HepG2 (cell line): Measurements from ENCODE around the gene PXDC1. TPM values are rescaled to one million over a fixed set of nuclear protein-coding genes. Genes with fewer than 3 reads are reported as not detected.

Source experiments
- ATF6 ChIP-seq: sonication (generic); formaldehyde crosslinking; conservative IDR thresholded peaks from 2 replicates; pipeline ENCODE4 v1.4.0; 2020; ENCODE audit warnings: missing genetic modification reagents
- HDAC1 ChIP-seq: sonication (generic); formaldehyde crosslinking; IDR thresholded peaks from 2 replicates; pipeline ENCODE4 v1.5.1; 2020; ENCODE audit warnings: mild to moderate bottlenecking, missing genetic modification reagents
- HOXA5 ChIP-seq: sonication (generic); formaldehyde crosslinking; IDR thresholded peaks from 2 replicates; pipeline ENCODE4 v1.4.0; 2020; ENCODE audit warnings: missing genetic modification reagents
- HOXD1 ChIP-seq: sonication (generic); formaldehyde crosslinking; IDR thresholded peaks from 2 replicates; pipeline ENCODE4 v1.5.0; 2020; ENCODE audit warnings: missing genetic modification reagents
- JARID2 ChIP-seq: sonication (generic); formaldehyde crosslinking; IDR thresholded peaks from 2 replicates; pipeline ENCODE4 v1.8.1; 2023; ENCODE audit warnings: missing genetic modification reagents, inconsistent platforms; ENCODE audit not compliant: insufficient replicate concordance
- KMT2A ChIP-seq: sonication (generic); formaldehyde crosslinking; IDR thresholded peaks from 2 replicates; pipeline ENCODE4 v1.4.0; 2020; ENCODE audit warnings: missing genetic modification reagents
- MXD4 ChIP-seq: IDR thresholded peaks from 2 replicates; pipeline ENCODE4 v1.6.1; 2016; ENCODE audit warnings: mild to moderate bottlenecking, missing biosample characterization, missing genetic modification reagents
- MYC ChIP-seq: sonication (generic); formaldehyde crosslinking; IDR thresholded peaks from 2 replicates; pipeline ENCODE4 v1.9.0; 2021; ENCODE audit warnings: missing genetic modification reagents, borderline replicate concordance
- NBN ChIP-seq: fragments of 450-650 bp; conservative IDR thresholded peaks from 2 replicates; pipeline ENCODE4 v1.6.1; 2017
- NCOA1 ChIP-seq: sonication (generic); formaldehyde crosslinking; IDR thresholded peaks from 2 replicates; pipeline ENCODE4 v1.9.0; 2021; ENCODE audit warnings: missing genetic modification reagents
- NONO ChIP-seq, 2 experiments: fragments of 450-650 bp in 1 of 2; sonication (generic) in 1 of 2; formaldehyde crosslinking in 1 of 2; IDR thresholded peaks in 1 of 2; conservative IDR thresholded peaks in 1 of 2; 2 replicates each; pipeline versions ENCODE4 v1.6.1 to v1.8.0; 2017 to 2022; ENCODE audit warnings: mild to moderate bottlenecking in 1 of 2, missing genetic modification reagents in 1 of 2, moderate library complexity in 1 of 2
- REST ChIP-seq, 2 experiments: IDR thresholded peaks; 2 replicates each; pipeline ENCODE4 v1.6.1; 2011 to 2012; ENCODE audit warnings: low read length in 2 of 2, borderline replicate concordance in 1 of 2, low read depth in 1 of 2, mild to moderate bottlenecking in 1 of 2, moderate library complexity in 1 of 2
- SAFB2 ChIP-seq: sonication (generic); formaldehyde crosslinking; IDR thresholded peaks from 2 replicates; pipeline ENCODE4 v1.5.1; 2020; ENCODE audit warnings: missing genetic modification reagents, low read depth, mild to moderate bottlenecking, borderline replicate concordance
- SMARCE1 ChIP-seq: fragments of 450-650 bp; IDR thresholded peaks from 2 replicates; pipeline ENCODE4 v1.6.1; 2017; ENCODE audit warnings: borderline replicate concordance
- SPEN ChIP-seq: sonication (generic); formaldehyde crosslinking; IDR thresholded peaks from 2 replicates; pipeline ENCODE4 v1.5.1; 2020; ENCODE audit warnings: low read depth, mild to moderate bottlenecking, missing genetic modification reagents
- ZC3H13 ChIP-seq: sonication (generic); formaldehyde crosslinking; IDR thresholded peaks from 2 replicates; pipeline ENCODE4 v1.8.1; 2023; ENCODE audit warnings: mild to moderate bottlenecking, missing genetic modification reagents, moderate library complexity
- ZKSCAN5 ChIP-seq: sonication (generic); formaldehyde crosslinking; IDR thresholded peaks from 2 replicates; pipeline ENCODE4 v1.5.1; 2020; ENCODE audit warnings: mild to moderate bottlenecking, missing genetic modification reagents
- ZNF121 ChIP-seq: sonication (generic); formaldehyde crosslinking; IDR thresholded peaks from 2 replicates; pipeline ENCODE4 v1.5.0; 2020; ENCODE audit warnings: mild to moderate bottlenecking, missing genetic modification reagents
- ZNF224 ChIP-seq: sonication (generic); formaldehyde crosslinking; IDR thresholded peaks from 2 replicates; pipeline ENCODE4 v1.5.0; 2020; ENCODE audit warnings: mild to moderate bottlenecking, missing genetic modification reagents
- ZNF512 ChIP-seq: sonication (generic); formaldehyde crosslinking; IDR thresholded peaks from 2 replicates; pipeline ENCODE4 v1.4.0; 2020; ENCODE audit warnings: mild to moderate bottlenecking, missing genetic modification reagents
- ZNF691 ChIP-seq: sonication (generic); formaldehyde crosslinking; IDR thresholded peaks from 2 replicates; pipeline ENCODE4 v1.4.0; 2020; ENCODE audit warnings: missing genetic modification reagents, low read depth, mild to moderate bottlenecking, borderline replicate concordance
- polyA plus RNA-seq, 8 experiments: library from polyadenylated mRNA; depleted of rRNA in 3 of 8; stranded (reverse) in 7 of 8; unstranded in 1 of 8; fragments of >200 nt; fragmentation: Illumina TruSeq in 4 of 8; extraction: Trizol in 4 of 8; gene quantifications; 2 replicates each; pipeline versions ENCODE4 v1.2.1 to v1.2.3, GENCODE V29; 2011 to 2016; ENCODE audit warnings: low read depth in 4 of 8, missing spikeins in 1 of 8, mixed read lengths in 1 of 8; ENCODE audit not compliant: insufficient read depth in 1 of 8
- total RNA-seq, 5 experiments: library from RNA; depleted of rRNA; stranded (reverse); fragments of >200 nt; fragmentation: Illumina TruSeq; extraction: Trizol; gene quantifications; 2 replicates each; pipeline ENCODE4 v1.2.3, GENCODE V29; 2016; ENCODE audit warnings: low read depth in 1 of 5

Gene PXDC1
- total and polyA plus RNA-seq, 2 of the 13 experiments (the other 11 are each of a cell fraction or from before 2014, with no cell fraction given): 32.4 to 34.7 TPM

GRCh38 chr6:3748208-3749066, 3.1 kb downstream of the PXDC1 start (continued):
- TF ChIP-seq KMT2A (CRISPR knock-in tag) (0 out of 2 replicates have a peak, but pooled peaks have one; percentile 33), REST (IDR thresholded peaks at IDR 0.05; ENCODE audit: borderline replicate concordance in 1 of 2, low read depth in 1 of 2, low read length in 2 of 2) (no peak), JARID2 (CRISPR knock-in tag) (no peak), NCOA1 (CRISPR knock-in tag) (no peak), HDAC1 (CRISPR knock-in tag) (peak; percentile 45; the same call in 1 of the 2 replicates), MXD4 (peak; percentile 47; the same call in 1 of the 2 replicates), HOXA5 (CRISPR knock-in tag) (no peak), ZNF691 (peak; percentile 78; the same call in 1 of the 2 replicates), SPEN (CRISPR knock-in tag) (peak; percentile 63; the same call in 1 of the 2 replicates), ATF6 (CRISPR knock-in tag) (no peak), ZC3H13 (peak; percentile 88), ZNF121 (CRISPR knock-in tag) (no peak), MYC (CRISPR knock-in tag) (peak; percentile 41; the same call in 1 of the 2 replicates), NONO (IDR thresholded peaks at IDR 0.05) (no peak), NONO (CRISPR knock-in tag; conservative IDR thresholded peaks at IDR 0.05) (peak; percentile 61; the same call in 1 of the 2 replicates), ZKSCAN5 (CRISPR knock-in tag) (no peak), NBN (no peak), ZNF512 (CRISPR knock-in tag) (0 out of 2 replicates have a peak, but pooled peaks have one; percentile 26), ZNF224 (CRISPR knock-in tag) (0 out of 2 replicates have a peak, but pooled peaks have one; percentile 2), SAFB2 (CRISPR knock-in tag) (no peak; the same call in 1 of the 2 replicates), SMARCE1 (no peak), HOXD1 (CRISPR knock-in tag) (no peak)
